Measurements from ENCODE around the gene APP.

DNA sequence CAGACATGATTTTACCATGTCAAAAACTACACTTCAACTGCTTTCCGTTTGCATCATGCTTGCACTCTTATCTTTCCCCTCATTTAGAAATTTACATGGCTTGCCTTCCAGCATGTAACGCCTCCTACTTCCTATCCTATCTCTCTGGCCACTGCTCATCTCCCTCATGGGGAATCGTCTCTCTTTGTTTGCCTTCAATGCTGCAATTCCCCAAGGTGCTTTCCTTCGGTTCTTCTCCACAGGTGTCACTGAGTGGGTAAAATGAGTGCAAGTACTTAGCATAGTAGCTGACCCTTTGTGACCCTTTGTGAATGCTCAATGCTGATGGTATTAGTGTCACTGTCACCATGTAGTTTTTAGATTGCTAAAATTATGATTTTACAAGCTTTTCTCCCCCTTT lies 63.1 kb downstream of the APP start:
- TF ChIP-seq, protein P1, sequence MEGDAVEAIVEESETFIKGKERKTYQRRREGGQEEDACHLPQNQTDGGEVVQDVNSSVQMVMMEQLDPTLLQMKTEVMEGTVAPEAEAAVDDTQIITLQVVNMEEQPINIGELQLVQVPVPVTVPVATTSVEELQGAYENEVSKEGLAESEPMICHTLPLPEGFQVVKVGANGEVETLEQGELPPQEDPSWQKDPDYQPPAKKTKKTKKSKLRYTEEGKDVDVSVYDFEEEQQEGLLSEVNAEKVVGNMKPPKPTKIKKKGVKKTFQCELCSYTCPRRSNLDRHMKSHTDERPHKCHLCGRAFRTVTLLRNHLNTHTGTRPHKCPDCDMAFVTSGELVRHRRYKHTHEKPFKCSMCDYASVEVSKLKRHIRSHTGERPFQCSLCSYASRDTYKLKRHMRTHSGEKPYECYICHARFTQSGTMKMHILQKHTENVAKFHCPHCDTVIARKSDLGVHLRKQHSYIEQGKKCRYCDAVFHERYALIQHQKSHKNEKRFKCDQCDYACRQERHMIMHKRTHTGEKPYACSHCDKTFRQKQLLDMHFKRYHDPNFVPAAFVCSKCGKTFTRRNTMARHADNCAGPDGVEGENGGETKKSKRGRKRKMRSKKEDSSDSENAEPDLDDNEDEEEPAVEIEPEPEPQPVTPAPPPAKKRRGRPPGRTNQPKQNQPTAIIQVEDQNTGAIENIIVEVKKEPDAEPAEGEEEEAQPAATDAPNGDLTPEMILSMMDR (IDR thresholded peaks at IDR 0.05) = no peak
- TF ChIP-seq POLR2AphosphoS5 (IDR thresholded peaks at IDR 0.05) = no peak
- TF ChIP-seq POLR2A (IDR thresholded peaks at IDR 0.05) = no peak
